GM06990 (cell line): ENCODE results near the gene RPL23.

Source experiments
- DNase-seq: peaks from one replicate; pipeline ENCODE4 v3.0.0-alpha.2; 2011; ENCODE audit not compliant: insufficient read length; ENCODE audit errors: extremely low read depth
- H3K27me3 ChIP-seq: replicated peaks from 2 replicates; pipeline ENCODE4 v1.6.0; 2011; ENCODE audit warnings: low read length; ENCODE audit not compliant: control insufficient read depth, insufficient read depth
- H3K36me3 ChIP-seq: 2 replicates; pipeline ENCODE4 v1.5.1; 2011; ENCODE audit warnings: low read length; ENCODE audit not compliant: control insufficient read depth, insufficient read depth
- H3K4me3 ChIP-seq: replicated peaks from 2 replicates; pipeline ENCODE4 v1.5.1; 2011; ENCODE audit warnings: low read depth, mild to moderate bottlenecking, control low read depth, low read length
- CTCF ChIP-seq: IDR thresholded peaks from 2 replicates; pipeline ENCODE4 v1.5.1; 2011; ENCODE audit warnings: low read length, control low read depth, mild to moderate bottlenecking, inconsistent platforms; ENCODE audit not compliant: insufficient read depth, poor library complexity, severe bottlenecking

Gene RPL23

DNA sequence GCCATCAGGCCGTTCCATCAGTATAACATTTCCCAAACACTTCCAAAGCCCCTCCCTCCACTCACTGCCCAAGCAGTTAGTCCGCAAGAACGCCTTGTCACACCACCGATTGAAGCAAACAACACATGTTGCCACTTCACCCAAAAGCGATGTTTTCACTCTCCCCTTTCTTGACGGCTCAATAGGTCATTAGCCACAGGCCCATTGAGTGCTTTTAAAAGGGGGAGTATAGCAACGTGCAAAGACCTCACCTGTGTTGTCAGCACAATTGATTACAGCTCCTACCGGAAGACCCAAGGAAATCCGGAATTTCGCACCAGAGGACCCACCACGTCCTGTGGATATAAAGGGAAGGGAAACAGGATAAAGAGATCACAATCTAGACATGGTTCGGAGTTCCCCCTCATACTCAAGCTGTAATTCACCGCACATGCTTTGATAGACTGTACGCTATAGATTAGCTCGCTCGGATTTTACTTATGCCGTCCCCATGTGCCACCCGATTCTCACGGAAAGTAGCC, 690 bp downstream of the RPL23 start:
- DNase-seq, result no peak
- Histone ChIP-seq H3K36me3 (peaks cover 18% of the 10 kb centered on the region), H3K4me3 (peak overlapping the region; percentile 76), H3K27me3 (no peaks in the 10 kb centered on the region)
- no peak for TF ChIP-seq CTCF

- no peaks in the 10 kb centered on the region for H3K27me3 ChIP-seq
- DNase-seq, result no peak
- peak overlapping the region; percentile 76 for H3K4me3 ChIP-seq
- no peak for TF ChIP-seq CTCF
- H3K36me3 ChIP-seq, result peaks cover 20% of the 10 kb centered on the region
Observed at GRCh38 chr17:38851434-38851833, 2.1 kb downstream of the RPL23 start.

DNA sequence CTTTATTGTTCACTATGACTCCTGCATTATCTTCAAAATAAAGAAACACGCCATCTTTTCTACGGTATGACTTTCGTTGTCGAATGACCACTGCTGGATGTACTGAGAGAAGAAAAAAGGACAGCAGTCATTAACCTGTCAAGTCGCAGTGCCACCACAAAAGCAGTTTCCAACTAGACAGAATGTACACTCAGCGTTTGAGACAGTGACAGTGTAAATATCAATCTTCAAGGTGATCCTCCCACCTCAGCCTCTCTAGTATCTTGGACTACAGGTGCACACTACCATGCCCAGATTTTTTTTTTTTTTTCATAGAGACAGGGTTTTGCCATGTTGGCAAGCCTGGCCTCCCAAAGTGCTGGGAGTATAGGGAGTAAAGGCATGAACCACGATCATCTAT, 3.1 kb downstream of the RPL23 start:
- no peak for TF ChIP-seq CTCF
- H3K36me3 ChIP-seq, result peaks cover 20% of the 10 kb centered on the region
- H3K27me3 ChIP-seq, result no peaks in the 10 kb centered on the region
- DNase-seq, result no peak
- H3K4me3 ChIP-seq, result no peak overlapping the region

- no peak for DNase-seq
- no peak for TF ChIP-seq CTCF
- peaks cover 20% of the 10 kb centered on the region for H3K36me3 ChIP-seq
- no peaks in the 10 kb centered on the region for H3K27me3 ChIP-seq
- H3K4me3 ChIP-seq, result no peak overlapping the region
Observed at GRCh38 chr17:38848939-38849605, 4.4 kb downstream of the RPL23 start.

DNA sequence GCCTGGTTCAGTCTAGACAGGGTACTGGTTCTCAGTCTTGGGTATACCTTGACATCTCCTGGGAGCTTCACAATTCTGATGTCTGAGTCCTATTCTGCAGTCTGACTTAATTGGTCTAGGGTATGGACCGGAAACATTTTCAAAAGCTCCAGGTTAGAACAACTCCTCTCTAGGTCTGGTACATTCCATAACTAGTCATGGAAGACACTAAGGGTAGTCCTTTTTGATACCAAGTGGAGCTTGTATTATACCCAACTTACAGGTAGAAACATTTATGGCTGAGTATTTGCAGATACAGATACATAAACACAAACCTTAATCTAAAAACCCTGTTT, 5.0 kb downstream of the RPL23 start:
- no peak for DNase-seq
- no peak overlapping the region for H3K4me3 ChIP-seq
- no peaks in the 10 kb centered on the region for H3K27me3 ChIP-seq
- H3K36me3 ChIP-seq, result peaks cover 20% of the 10 kb centered on the region
- no peak for TF ChIP-seq CTCF

- Histone ChIP-seq H3K4me3 (no peak overlapping the region), H3K27me3 (no peaks in the 10 kb centered on the region), H3K36me3 (peaks cover 6% of the 10 kb centered on the region)
- no peak for TF ChIP-seq CTCF
- no peak for DNase-seq
Observed at GRCh38 chr17:38844261-38844757, 9.2 kb downstream of the RPL23 start.
